MM.1S (cell line): ENCODE results near the gene ZFHX3.

Experiments
- DNase-seq: peaks from one replicate; pipeline ENCODE4 v3.0.0-alpha.2; 2015
- H2AFZ ChIP-seq: fragments of 300-600 bp; sonication (generic); 2 replicates; pipeline ENCODE4 v1.6.0; 2016; ENCODE audit warnings: antibody characterized with exemption, low read length
- H3F3A ChIP-seq: fragments of 300-600 bp; sonication (generic); 2 replicates; pipeline ENCODE4 v1.6.1; 2016; ENCODE audit warnings: mild to moderate bottlenecking, antibody characterized with exemption, low read length, moderate library complexity, mixed read lengths; ENCODE audit not compliant: insufficient read depth
- H3K27ac ChIP-seq: fragments of 300-600 bp; sonication (generic); 2 replicates; pipeline ENCODE4 v1.5.1; 2016; ENCODE audit warnings: mild to moderate bottlenecking, low read length
- H3K27me3 ChIP-seq: fragments of 300-600 bp; sonication (generic); replicated peaks from 2 replicates; pipeline ENCODE4 v1.6.0; 2016; ENCODE audit warnings: low read length; ENCODE audit not compliant: insufficient read depth
- H3K36me3 ChIP-seq: fragments of 300-600 bp; sonication (generic); replicated peaks from 2 replicates; pipeline ENCODE4 v1.6.1; 2016; ENCODE audit warnings: mild to moderate bottlenecking, low read length, mixed read lengths; ENCODE audit not compliant: insufficient read depth
- H3K4me1 ChIP-seq: fragments of 300-600 bp; sonication (generic); 2 replicates; pipeline ENCODE4 v1.6.1; 2016; ENCODE audit warnings: low read length, mixed read lengths
- H3K4me2 ChIP-seq: fragments of 300-600 bp; sonication (generic); 2 replicates; pipeline ENCODE4 v1.6.0; 2016; ENCODE audit warnings: low read depth, low read length
- H3K4me3 ChIP-seq: fragments of 300-600 bp; sonication (generic); 2 replicates; pipeline ENCODE4 v1.5.1; 2016; ENCODE audit warnings: low read length, mixed read lengths
- H3K79me2 ChIP-seq: fragments of 300-600 bp; sonication (generic); 2 replicates; pipeline ENCODE4 v1.6.1; 2016; ENCODE audit warnings: mixed run types, low read length, mixed read lengths
- H3K9ac ChIP-seq: fragments of 300-600 bp; sonication (generic); 2 replicates; pipeline ENCODE4 v1.6.1; 2016; ENCODE audit warnings: low read length, mixed read lengths
- H3K9me2 ChIP-seq: fragments of 300-600 bp; sonication (generic); replicated peaks from 2 replicates; pipeline ENCODE4 v1.6.1; 2016; ENCODE audit warnings: mild to moderate bottlenecking, low read length, mixed read lengths; ENCODE audit not compliant: insufficient read depth
- H3K9me3 ChIP-seq: fragments of 300-600 bp; sonication (generic); replicated peaks from 2 replicates; pipeline ENCODE4 v1.6.1; 2016; ENCODE audit warnings: mild to moderate bottlenecking, low read length, mixed read lengths; ENCODE audit not compliant: insufficient read depth
- H4K20me1 ChIP-seq: fragments of 300-600 bp; sonication (generic); 2 replicates; pipeline ENCODE4 v1.6.1; 2016; ENCODE audit warnings: mild to moderate bottlenecking, low read length, moderate library complexity, mixed read lengths; ENCODE audit not compliant: insufficient read depth
- CTCF ChIP-seq: fragments of 300-600 bp; sonication (generic); IDR thresholded peaks from 2 replicates; pipeline ENCODE4 v1.5.1; 2016; ENCODE audit warnings: antibody characterized with exemption, low read length, mixed read lengths
- EZH2 ChIP-seq: fragments of 300-600 bp; sonication (generic); optimal IDR thresholded peaks from 2 replicates; pipeline ENCODE3; 2017; ENCODE audit warnings: low read depth, mild to moderate bottlenecking, antibody characterized with exemption, low read length, mixed read lengths
- EZH2phosphoT487 ChIP-seq: fragments of 300-600 bp; sonication (generic); IDR thresholded peaks from 2 replicates; pipeline ENCODE4 v1.6.1; 2018; ENCODE audit warnings: antibody characterized with exemption, low read length

Gene ZFHX3, protein sequence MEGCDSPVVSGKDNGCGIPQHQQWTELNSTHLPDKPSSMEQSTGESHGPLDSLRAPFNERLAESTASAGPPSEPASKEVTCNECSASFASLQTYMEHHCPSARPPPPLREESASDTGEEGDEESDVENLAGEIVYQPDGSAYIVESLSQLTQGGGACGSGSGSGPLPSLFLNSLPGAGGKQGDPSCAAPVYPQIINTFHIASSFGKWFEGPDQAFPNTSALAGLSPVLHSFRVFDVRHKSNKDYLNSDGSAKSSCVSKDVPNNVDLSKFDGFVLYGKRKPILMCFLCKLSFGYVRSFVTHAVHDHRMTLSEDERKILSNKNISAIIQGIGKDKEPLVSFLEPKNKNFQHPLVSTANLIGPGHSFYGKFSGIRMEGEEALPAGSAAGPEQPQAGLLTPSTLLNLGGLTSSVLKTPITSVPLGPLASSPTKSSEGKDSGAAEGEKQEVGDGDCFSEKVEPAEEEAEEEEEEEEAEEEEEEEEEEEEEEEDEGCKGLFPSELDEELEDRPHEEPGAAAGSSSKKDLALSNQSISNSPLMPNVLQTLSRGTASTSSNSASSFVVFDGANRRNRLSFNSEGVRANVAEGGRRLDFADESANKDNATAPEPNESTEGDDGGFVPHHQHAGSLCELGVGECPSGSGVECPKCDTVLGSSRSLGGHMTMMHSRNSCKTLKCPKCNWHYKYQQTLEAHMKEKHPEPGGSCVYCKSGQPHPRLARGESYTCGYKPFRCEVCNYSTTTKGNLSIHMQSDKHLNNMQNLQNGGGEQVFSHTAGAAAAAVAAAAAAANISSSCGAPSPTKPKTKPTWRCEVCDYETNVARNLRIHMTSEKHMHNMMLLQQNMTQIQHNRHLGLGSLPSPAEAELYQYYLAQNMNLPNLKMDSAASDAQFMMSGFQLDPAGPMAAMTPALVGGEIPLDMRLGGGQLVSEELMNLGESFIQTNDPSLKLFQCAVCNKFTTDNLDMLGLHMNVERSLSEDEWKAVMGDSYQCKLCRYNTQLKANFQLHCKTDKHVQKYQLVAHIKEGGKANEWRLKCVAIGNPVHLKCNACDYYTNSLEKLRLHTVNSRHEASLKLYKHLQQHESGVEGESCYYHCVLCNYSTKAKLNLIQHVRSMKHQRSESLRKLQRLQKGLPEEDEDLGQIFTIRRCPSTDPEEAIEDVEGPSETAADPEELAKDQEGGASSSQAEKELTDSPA (N-terminal part only)

GRCh38 chr16:73047536-73048291 lies at the start of gene ZFHX3:
TSS of gene ZFHX3 (minus strand) at chr16:73048128. CDS start at chr16:72960145, 87,983 bp downstream.
- Histone ChIP-seq H3K9me2 (no peaks in the 10 kb centered on the region), H3K9ac (no peak within 1 kb of the TSS), H3K27me3 (peaks cover 3% of the 10 kb centered on the region; the same call in 1 of the 2 replicates), H3K4me2 (peak within 1 kb of the TSS; percentile 62), H3K79me2 (no peaks in the 10 kb centered on the region), H3K4me3 (peak within 1 kb of the TSS; percentile 53), H3K36me3 (no peaks in the 10 kb centered on the region), H4K20me1 (no peaks in the 10 kb centered on the region), H3F3A (no peaks in the 10 kb centered on the region), H2AFZ (0 out of 2 replicates have a peak within 1 kb of the TSS, but pooled peaks have one; percentile 38), H3K27ac (no peak within 1 kb of the TSS), H3K9me3 (no peaks in the 10 kb centered on the region), H3K4me1 (peaks cover 5% of the 10 kb centered on the region; the same call in 1 of the 2 replicates)
- TF ChIP-seq CTCF = no peak
- no peak for TF ChIP-seq EZH2phosphoT487
- no peak for TF ChIP-seq EZH2
- DNase-seq = peak; percentile 56

- no peak overlapping the region for H3K27ac ChIP-seq
- H3K36me3 ChIP-seq = no peaks in the 10 kb centered on the region
- TF ChIP-seq EZH2phosphoT487 (no peak), EZH2 (no peak), CTCF (no peak)
- no peaks in the 10 kb centered on the region for H3K9me3 ChIP-seq
- no peak overlapping the region for H3K9ac ChIP-seq
- H2AFZ ChIP-seq = no peak overlapping the region
- no peaks in the 10 kb centered on the region for H3K79me2 ChIP-seq
- no peak for DNase-seq
- no peaks in the 10 kb centered on the region for H3F3A ChIP-seq
- no peaks in the 10 kb centered on the region for H3K4me1 ChIP-seq
- no peaks in the 10 kb centered on the region for H4K20me1 ChIP-seq
- no peaks in the 10 kb centered on the region for H3K9me2 ChIP-seq
- no peak overlapping the region for H3K4me3 ChIP-seq
- no peak overlapping the region for H3K4me2 ChIP-seq
- H3K27me3 ChIP-seq = no peaks in the 10 kb centered on the region
These were observed 48.6 kb upstream of the ZFHX3 start for GRCh38 chr16:73096510-73096909.

DNA sequence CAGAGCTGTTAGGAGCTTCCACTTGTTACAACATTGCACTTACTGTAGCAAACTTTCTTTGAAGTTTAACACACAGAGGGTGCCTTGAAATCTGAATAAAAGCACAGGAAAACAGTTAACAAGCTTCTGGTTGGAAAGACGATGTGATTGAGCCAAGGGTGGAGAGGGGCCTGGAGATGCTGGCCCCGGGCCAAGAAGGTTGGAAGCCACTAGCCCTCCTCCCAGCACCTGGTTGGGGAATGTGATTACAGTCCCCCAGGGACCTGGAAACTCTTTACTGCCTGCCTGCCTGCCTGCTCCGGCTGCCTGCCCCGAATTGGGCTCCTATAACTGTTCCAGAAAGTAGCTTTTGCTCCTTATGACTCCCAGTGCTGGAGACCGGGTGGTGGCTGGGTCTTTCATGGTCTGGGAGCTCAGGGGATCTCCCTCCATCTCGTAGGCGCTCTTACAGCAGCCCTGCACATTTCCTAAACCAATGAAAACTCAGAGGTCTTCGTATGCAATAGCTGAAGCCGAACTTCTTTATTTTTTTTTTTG lies 48.0 kb upstream of the ZFHX3 start:
- H3K4me1 ChIP-seq = no peaks in the 10 kb centered on the region
- H3K27me3 ChIP-seq = no peaks in the 10 kb centered on the region
- H4K20me1 ChIP-seq = no peaks in the 10 kb centered on the region
- no peaks in the 10 kb centered on the region for H3F3A ChIP-seq
- H3K36me3 ChIP-seq = no peaks in the 10 kb centered on the region
- no peaks in the 10 kb centered on the region for H3K9me2 ChIP-seq
- DNase-seq = no peak
- no peaks in the 10 kb centered on the region for H3K79me2 ChIP-seq
- H3K9me3 ChIP-seq = no peaks in the 10 kb centered on the region
- no peak overlapping the region for H3K4me2 ChIP-seq
- H2AFZ ChIP-seq = no peak overlapping the region
- no peak overlapping the region for H3K9ac ChIP-seq
- H3K27ac ChIP-seq = no peak overlapping the region
- no peak for TF ChIP-seq CTCF
- TF ChIP-seq EZH2phosphoT487 = no peak
- TF ChIP-seq EZH2 = no peak
- H3K4me3 ChIP-seq = no peak overlapping the region
